GM19455 (cell line): ENCODE results near the gene SLC17A9.
A peak's percentile ranks its signal among the peaks of the same experiment; 100 is the strongest.

Source experiments
- ATAC-seq: cut with Tn5 transposase; IDR thresholded peaks from one replicate; pipeline ENCODE4 v1.9.1; 2021; ENCODE audit not compliant: unreplicated experiment

Gene SLC17A9

DNA sequence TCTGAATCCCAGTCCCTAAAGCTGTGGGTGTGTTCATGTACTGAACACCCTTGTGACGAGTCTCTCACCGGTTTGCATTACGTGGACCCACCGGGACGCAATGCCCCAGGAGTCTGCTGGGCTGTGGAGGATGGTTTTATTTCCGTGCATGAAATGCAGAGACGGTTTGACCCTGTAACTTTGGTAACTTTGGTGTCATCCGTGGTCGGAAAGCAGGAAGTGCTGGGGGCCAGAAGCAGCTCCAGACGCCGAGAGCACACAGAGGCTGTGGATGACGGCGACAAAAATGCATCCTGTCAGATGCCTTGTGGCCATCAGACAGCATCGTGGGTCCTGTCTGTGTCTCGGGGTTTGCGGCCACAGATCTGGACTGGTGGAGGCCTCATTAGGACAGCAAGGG is 47.1 kb downstream of the SLC17A9 start:
- ATAC-seq = no peak

DNA sequence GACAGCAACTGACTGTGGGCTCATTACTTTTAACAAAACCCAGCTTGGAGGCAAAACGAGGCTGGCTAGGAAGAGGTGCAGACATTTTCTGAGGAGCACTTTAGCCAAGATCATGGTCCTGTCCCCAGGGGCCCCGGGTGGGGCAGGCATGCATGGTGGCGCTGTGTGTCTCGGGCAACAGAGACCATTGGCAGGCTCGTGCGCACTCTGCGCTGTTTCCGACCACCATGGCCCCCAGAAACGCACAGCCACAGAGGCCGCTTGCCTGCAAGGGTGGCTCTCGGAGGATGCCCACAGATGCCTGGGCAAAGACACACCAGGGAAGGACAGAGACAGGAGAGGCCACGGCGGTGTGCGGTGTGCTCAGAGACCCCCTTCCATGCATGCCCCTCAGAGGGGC is 47.5 kb downstream of the SLC17A9 start:
- no peak for ATAC-seq

DNA sequence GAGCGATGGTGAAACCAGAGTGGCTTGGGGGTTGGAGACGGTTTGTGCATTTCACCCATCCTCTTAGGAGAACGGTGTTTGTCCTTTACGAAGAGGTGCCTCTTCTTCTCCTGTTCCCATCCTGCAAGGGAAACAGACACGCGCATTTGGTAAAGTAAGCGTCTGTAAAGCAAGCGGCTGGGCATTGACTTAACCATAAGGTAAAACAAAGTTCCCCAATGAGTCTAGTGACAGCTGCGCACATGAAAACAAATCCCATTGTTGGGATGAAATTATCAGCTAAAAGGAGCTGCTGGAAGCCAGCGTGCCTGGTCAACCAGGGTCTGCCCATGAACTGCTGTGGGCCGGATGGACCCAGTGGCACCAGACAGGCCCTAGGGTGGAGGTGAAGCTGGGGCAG is 48.4 kb downstream of the SLC17A9 start:
- ATAC-seq = no peak

DNA sequence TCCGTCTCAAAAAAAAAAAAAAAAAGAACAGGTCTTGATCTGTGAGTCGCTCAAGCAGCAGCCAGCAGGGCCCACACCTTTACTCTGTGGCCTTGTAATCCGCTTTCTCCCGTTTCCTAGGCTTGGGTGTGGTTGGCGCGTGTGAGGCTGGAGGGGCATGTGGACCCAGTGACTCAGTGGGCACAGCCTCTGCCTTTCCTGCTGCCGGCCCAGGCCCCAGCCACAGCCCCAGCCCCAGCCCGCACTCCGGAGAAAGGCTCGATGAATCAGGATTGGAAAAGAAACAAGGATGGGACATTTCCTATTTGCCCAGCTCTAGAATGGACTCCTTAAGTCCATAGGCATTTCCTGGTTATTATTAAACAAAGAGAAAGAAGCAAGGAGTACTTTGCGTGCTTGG is 50.0 kb downstream of the SLC17A9 start:
- ATAC-seq = no peak

DNA sequence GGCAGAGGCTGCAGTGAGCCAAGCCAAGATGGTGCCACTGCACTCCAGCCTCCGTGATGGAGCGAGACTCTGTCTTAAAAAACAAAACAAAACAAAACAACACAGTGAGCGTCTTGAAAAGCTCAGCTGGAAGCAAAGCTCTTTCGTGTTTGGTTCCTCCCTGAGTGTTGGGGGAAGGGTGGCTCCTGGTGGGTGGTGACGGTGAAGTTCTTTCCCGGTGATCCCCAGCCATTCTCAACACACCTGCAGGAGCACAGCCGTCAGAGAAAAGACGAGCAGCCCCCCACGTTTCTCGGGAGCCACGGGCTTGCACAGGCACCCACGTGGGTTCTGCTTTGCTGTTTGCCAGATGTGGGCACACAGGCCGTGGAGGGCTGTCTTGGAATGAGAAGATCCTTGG is 51.0 kb downstream of the SLC17A9 start:
- no peak for ATAC-seq

DNA sequence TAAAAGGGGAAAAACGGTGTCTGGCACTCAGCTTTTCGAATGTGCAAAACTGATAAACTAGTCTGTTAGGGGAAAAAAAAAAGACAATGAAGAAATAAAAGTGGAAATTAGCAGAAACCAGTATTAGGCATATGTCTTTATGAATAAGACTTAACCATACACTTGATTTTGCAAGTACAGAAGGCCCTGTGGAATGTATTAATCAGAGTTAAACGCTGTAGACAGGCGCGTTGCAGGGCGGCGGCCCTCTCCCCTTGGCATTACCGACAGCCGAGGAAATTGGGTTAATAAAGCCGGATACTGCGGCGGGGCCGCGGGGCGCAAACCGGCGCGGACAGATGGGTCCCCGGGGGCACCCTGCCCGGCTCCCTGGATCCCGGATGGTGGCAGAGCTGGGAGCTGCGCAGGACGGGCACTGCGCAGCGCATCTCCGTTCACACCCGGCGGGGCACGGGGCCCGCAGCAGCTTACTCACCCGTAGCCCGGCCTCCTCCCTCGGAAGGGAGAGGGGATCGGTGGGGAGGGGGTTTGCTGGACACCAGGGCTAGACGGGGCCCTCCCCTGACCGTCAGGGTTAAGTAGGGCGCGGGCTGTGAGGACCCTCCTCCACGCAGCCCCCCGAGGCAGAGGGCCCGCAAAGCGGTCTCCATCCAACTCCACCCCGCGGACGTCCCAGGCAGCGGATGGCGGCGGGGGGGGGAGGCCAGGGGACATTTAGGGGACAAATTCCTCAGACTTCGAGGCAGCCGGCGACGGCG is 52.3 kb downstream of the SLC17A9 start:
- ATAC-seq = no peak

DNA sequence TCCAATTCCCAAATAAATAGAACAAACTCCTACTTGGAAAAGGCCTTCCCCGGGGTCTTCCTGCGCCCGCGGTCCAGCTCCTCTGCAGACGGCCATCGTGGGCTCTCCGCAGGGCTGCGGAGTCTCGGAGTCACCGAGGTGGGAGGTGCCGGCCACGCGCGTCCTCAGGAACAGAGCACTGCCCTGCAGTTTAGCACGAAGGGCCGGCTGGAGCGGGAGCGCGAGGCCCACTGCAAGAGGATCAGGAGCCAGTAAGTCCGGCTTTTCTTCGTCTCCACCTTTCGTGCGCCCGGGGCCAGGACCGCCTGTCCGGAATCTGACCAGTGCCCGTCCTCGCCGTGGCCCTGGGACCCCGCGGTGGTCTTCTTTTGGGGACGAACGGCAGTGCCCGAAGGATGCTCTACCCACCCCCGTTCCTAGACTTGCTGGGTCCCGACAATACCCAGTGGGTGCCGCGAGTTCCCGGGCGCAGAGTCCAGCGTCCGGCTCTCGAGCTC is 52.9 kb downstream of the SLC17A9 start:
- ATAC-seq = no peak

DNA sequence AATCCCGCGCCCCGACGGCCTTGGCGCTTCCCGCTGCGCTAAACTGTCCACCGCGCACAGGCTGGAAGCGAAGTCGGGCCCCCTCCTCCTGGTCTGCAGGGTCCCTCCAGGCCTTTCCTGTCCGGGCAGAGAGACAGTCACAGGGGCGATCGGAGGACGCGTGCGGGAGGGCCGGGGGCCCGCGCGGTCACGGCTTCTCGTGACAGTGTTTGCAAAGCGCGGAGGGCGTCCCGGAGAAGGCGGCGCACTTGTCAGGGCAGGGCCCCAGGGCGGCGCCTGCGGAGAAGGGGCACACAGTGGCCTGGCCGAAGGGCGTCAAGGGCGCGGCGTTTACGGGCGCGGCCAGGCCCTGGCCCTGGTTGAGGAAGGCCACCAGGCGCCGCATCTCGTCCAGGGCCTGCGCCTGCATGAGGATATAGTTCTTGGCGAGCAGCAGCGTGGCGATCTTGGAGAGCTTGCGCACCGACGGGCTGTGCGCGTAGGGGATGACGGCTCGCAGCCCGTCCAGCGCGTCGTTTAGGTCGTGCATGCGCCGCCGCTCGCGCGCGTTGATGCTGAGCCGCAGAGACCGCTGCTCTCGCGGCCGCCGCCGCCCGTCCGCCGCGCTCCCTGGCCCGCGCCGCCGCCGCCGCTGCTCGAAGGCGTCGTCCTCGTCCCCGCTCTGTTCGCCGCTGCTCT is 53.5 kb downstream of the SLC17A9 start:
- no peak for ATAC-seq

DNA sequence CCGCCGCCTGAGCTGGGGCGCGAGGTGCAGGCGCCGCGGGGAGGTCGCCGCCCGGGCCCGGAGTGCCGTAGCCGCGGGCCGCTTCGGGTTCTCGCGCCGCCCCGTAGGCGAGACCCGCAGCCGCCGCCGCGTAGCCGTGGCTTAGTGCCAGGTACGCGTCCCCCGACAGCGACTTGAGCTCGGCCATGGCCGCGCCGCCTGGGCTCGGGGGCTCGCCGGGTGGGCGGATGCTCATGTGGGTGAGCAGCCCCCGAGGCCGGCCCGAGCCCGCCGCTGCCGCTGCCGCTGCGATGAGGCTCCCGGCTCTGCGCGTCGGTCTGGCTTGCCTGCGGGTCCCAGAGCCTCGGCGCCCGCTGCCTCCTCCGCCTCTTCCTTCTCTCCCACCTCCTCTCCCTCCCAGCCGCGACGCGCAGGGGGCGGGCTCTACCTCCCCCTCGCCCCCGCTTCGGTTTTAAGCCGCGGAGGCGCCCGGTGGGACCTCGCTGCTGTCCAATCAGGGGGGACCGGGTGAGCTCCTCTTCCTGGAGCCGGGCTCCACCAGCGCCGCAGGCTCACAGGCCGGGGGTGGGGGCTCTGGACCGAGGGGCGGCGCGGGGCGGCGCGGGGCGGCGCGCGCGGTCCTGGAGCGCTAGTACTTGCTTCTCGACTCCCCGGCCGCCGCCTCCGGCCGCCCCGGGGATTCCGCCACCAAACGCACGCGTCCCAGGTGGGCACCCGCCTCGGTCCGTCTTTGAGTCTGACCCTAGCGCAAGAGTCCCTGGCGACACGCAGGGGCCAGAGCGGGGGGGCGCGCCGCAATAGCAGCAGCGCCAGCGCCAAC is 54.2 kb downstream of the SLC17A9 start, which contains the start of gene BHLHE23:
TSS of gene BHLHE23 (minus strand) at position 425 of the 820 bp plus-strand sequence. CDS start at position 235, 190 bp downstream.
- ATAC-seq = no peak

DNA sequence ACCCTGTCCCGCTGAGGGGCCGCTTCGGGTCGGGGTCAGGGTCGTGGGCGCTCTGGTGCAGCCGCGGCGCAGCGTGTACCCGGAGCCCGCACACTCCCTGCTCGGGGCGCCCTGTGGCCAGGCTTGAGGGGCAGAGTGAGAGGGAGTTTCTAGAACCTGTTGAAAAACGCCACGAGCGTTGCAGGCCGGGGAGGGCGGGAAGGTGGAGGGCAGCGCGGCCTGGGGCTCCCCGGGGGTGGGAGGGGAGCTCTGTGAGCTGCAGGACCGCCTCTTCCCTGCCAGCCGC is 54.8 kb downstream of the SLC17A9 start:
- ATAC-seq = no peak

DNA sequence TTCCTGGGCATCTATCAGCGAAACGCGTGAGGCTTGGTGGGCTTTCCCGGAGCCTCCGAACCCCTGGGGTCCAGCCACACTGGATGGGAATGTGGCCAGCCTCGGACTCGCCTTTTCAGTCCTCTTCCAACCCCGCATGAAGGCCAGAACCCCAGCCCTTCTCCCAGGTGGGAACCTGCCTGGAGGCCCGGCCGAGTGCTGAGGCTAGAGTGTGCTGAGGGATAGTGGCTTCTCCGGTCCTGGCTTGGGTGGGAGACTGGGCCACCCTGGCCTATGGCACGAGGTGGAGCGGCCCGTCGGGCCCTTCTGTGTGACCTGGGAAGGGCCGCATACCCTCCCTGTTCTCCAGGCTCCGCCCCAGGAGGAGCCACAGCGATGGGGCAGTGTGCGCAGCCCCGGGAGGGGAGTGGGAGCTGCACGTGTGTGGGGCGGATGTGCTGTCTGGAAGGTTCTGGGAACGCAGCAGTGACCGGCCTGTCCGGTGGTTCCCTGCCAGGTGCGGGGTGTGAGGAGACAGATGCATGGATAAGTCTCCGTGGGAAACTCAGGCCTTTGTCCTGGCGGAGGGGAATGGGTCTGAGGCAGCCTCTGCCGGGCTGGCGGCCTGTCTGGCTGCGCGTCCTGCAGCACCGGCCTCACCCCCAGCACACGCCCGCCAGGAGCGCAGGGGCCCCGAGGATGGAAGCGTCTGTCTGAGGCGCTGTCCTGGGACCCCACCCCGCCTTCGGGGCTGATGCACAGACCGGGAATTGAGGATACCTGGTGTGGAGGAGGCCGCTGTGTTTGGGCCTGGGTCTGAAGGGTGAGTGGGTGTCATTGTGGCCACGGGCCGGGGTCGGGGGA is 55.4 kb downstream of the SLC17A9 start:
- no peak for ATAC-seq

DNA sequence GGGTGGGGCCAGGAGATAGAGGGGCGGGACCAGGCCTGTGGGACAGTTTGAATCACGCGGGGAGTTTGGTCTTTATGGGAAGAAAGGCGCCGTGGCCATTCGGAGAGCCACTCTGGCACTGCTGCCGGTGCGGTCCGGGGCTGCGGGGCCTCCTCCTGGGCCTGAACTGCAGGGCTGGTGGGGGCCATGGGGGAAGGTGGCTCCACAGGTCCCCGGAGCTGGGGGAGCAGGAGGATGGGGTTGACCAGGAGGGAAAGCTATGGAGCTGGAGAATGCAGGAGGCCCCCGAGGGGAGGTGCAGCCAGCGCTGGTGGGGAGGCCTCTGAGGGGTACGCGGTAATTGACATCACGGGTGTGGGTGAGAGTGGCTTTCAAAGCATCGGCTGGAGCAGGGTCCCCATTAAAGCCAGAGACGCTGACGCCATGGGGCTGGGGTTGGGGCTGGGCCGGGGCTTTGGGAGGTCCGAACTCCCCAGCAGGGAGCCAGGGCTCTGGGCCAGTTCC is 56.1 kb downstream of the SLC17A9 start:
- no peak for ATAC-seq

DNA sequence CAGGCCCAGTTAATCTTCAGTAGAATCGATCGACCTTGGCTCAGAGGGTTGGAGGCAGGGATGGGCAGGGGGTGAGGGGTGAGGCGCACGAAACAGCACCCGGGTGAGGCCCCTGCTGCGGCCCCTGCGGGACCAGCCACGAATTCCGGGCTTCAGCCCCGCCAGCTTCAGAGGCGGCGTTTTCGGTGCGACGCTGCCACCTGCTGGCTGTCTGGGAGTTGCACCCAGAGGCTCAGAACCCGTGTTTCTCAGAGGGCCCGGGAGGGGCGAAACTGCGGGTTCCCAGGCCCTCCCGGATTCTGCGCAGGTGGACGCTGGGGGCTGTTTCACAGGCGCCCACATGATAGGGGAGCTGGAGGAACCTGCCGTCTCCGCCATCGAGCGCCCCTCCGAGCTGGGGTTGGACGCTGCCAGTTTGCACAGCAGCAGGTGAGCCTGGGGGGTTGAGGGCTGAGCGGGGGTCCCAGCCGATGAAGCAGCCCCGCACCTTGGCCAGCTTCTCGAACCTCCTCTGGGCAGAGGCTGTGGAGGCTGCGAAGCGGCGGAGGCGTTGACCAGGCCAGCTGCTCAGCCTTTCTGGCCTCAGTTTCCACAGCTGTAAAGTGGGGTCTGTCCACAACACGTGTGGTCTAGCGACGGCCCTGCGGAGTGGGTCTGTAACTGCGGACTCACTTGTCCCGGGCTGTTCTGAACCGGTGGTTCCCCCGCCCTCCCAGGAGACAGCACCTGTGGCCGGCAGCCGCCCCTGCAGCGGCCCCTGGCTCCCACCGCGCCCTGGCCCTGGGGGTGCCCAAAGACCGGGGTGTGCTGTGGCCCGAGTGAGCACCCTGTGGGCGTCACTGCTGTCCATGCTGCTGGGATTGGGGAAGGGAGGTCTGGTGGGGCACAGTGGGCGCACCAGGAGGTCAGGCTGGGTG is 56.8 kb downstream of the SLC17A9 start:
- ATAC-seq = peak; percentile 46

DNA sequence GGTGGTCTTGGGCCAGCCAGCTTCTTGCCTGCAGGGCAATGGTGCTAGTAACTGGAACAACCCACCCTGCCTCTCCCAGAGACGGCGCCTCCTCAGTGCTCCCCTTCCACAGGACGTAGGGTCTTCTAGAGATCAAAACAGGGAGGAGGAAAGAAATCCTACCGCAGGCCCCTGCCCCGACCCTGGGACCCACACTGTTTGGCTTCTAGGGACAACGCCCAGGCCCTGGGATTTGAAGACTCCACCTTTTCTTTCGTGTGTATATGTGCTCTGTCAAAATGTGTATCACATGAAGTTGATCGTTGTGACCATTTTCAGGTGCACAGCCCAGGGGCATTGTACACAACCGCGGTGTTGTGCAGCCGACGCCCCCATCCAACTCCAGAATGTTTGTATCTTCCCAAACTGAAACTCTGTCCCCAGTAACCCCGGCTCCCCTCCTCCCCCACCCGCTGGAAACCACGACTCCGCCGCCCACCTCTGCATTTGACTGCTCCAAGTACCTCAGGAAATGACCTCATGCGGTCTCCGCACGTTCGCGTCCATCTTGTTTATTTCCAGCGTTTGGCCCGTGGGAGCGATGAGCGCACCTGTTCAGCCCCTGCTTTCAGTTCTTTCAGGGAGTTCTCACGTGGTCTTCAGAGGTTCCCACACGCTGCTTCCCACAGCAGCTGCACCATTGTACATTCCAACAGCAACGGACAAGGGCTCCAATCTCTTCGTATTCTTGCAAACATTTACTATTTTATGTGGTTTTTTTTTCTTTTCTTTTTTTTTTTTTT is 57.7 kb downstream of the SLC17A9 start:
- ATAC-seq = peak; percentile 53

DNA sequence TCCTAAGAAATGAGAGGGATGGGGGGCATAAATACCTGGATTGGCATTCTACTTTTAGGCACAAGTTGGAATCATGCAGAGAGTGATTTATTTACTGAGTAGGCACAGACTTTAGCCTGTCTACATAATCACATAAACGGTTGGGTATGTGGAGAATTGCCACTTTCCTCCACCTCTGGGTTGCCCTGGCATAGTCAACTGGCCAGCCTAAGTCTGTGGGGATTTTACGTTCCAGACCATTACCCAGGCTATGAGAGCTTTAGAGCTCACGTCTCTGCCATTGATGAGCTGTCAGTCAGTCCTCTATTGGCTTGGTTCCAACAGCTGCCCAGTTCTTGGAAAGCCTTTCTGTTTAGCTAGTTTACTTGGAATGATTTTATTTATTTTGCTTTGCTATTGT is 59.3 kb downstream of the SLC17A9 start:
- no peak for ATAC-seq

DNA sequence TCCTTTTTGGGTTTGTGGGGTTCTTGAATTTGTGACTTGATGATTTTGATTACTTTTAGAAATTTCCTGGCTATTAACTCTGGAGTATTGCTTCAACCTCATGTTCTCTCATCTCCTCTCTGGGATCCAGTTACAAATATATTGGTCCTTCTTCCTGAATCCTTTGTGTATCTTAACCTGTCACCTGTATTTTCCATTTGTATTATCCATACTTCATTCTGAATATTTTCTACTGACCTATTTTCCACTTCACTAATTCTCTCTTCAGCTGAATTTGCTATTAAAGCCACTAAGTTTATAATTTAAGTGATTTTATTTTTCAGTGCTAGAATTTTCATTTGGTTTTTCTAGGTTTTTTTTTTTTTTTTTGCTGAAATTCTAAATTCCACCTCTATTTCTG is 60.7 kb downstream of the SLC17A9 start:
- no peak for ATAC-seq

DNA sequence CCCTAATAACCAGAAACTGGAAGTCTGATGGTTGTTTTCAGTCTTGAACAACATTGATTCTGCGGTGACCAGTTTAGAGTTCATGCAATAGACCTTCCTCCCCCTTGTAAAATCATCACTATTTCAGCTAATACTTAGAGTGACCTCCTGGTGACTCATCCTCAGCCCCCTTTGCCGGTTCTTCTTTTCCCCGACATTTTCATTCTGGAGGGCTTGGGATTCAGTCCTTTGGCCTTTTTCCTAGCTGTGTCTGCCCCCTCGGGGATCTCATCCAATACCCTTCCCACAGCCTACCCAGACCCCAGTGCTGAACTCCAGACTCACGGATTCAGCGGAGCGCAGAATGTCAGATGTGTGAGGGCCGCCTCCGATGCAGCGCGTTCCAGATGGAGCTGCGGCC is 61.8 kb downstream of the SLC17A9 start:
- no peak for ATAC-seq

DNA sequence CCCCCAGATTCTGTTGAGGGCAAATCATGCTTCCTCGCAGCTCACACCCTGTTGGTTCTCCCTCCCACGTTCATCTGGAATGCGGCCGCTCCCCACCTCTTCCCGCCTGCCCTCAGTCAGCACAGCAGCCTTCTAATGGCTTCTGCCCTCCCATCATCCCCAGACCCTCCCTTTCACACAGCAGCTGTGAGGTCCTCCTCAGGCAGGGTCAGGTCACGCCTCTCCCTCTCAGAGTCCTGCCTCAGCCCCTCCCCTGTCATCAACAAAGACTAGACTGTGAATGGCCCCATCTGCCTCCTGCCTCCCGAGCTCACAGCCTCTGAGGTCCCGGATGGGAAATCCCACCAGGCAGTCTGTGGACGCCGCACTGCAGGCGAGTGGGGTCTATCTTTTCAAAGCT is 62.2 kb downstream of the SLC17A9 start:
- no peak for ATAC-seq

DNA sequence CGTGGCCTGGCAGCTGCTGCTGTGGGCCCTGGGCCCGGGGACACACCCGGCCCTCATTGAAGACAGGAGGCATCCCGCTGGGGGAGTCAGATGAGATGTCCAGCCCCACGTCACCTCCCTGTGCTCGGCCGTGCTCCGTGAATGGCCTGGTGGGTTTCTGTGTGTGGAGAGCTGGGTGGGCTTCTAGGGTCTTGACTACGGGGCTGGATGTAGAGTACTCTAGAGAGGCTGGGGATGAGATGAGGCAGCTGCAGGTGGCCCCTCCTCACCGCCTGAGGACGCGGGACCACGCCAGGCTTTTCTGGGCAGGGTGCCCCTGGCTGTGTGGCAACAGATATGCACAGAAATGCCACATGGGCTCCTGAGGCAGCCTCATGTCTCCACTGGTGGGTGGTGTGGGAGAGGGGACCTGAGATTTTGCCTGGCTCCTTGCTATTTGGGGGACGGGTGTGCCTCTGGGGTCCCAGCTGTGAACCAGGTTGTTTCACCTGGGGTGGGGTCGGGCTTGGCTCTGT is 62.7 kb downstream of the SLC17A9 start:
- no peak for ATAC-seq
